GM12874 (cell line): ENCODE data around the gene D2HGDH.

Source experiments
- CTCF ChIP-seq: IDR thresholded peaks from 2 replicates; pipeline ENCODE4 v1.5.1; 2011; ENCODE audit warnings: low read depth, mild to moderate bottlenecking, control low read depth, low read length, moderate library complexity; ENCODE audit not compliant: insufficient read depth

Gene D2HGDH

DNA sequence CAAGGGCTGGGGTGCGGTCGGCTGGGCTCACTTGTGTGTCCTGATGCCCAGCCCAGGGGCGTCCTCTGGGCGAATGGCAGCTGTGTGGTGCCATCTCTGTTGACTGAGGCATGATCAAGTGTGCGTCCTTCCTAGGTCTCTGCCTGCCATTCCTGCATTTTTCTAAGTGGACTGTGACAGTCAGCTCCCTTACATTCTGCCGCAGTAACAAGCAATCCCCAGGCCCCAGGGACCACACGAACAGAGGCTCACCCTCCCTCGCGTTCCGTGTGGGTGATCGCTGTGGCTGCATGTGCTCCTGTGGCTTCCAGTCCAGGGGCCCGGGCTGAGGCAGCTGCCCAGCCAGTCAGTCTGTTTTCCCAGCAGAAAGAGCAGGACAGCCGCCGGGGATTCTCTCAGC is 17.8 kb downstream of the D2HGDH start:
- no peak for TF ChIP-seq CTCF

GRCh38 chr2:241752689-241753276 is 18.4 kb downstream of the D2HGDH start:
- no peak for TF ChIP-seq CTCF

- no peak for TF ChIP-seq CTCF
These were observed 19.1 kb downstream of the D2HGDH start for GRCh38 chr2:241753493-241753892.

GRCh38 chr2:241754042-241754441 is 19.6 kb downstream of the D2HGDH start:
- no peak for TF ChIP-seq CTCF

DNA sequence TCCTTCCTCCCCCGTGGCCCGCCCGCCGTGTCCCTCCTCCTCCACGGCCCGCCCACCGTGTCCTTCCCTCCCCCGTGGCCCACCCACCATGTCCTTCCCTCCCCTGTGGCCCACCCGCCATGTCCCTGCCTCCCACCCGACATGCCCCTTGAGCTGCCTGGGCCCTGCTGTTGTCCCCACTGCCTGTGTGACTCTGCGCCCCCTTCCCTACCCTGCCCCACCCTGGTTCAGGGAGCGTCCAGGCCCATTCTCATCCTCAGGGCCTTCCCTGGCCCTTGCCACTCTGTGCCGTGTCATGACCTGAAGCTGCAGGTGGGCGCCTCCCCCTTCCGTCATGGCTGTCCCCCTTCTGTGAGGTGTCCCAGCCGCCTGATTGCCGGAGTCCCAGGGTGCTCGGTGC is 20.7 kb downstream of the D2HGDH start:
- TF ChIP-seq CTCF, result no peak

DNA sequence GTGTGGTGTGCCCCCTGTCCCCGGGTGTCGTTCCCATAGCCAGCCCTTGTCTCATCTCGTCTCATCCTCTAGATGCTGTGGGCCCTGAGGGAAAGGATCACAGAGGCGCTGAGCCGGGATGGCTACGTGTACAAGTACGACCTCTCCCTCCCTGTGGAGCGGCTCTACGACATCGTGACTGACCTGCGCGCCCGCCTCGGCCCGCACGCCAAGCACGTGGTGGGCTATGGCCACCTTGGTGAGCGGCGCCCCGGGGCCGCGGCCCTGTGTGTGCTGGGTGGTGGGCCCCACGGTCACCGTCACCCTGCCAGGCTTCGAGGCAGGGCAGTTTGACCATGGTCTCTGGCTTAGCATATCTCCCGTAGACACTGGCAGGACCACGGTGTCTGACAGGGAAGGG is 21.3 kb downstream of the D2HGDH start:
- TF ChIP-seq CTCF, result no peak

DNA sequence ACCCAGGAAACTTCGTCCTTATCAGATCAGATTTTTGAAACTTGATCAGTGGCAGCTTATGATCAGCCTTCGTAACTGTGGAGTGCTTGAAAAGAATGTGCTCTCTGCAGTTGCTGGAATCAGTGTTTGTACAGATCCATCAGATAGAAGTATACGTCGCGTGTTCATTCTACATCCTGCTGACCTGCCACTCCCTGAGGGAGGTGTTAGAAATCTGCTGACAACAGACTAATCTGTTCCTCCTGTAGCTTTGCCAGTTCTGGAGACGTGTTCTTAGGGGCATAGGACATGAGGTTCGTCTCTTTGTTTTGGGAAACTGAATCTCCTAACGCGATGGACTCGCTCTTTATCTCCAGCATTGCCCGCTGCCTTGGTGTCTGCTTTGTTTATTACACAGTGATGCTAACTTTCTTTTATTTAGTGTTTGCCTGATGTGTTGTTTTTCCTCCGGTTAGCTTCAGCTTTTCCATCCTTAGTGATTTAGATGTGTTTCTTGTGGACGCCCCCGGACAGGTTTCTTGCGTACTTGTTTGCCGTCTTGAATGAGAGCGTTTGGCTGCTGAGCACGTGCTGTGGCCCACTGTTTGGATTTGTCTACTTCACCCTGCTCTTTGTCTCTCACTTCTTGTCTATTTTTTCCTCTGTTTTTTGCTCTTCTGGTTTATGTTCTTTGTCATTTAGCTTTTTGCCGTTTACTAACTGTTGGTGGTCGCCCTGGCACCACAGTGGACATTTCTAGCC is 24.8 kb downstream of the D2HGDH start:
- no peak for TF ChIP-seq CTCF
